ENCODE measurements around the gene CLIC3. TPM values are rescaled to one million over a fixed set of nuclear protein-coding genes. Genes with fewer than 3 reads are reported as not detected.

Gene CLIC3
- polyA plus RNA-seq, 2 of the 4 experiments (the other 2 are of a cell fraction) = 0.61 to 6.4 TPM

GRCh38 chr9:136960212-136960937, 36.0 kb downstream of the CLIC3 start:
- peaks cover 12% of the 10 kb centered on the region; the same call in 2 of the 3 replicates for H3K4me1 ChIP-seq
- no peak for DNase-seq (ENCODE audit: low read depth in 1 of 2, low spot score in 1 of 2)
- FAIRE-seq = no peak
- TF ChIP-seq PHF8 (IDR thresholded peaks at IDR 0.05; ENCODE audit: borderline replicate concordance, low read depth) = no peak
- no peak for TF ChIP-seq POLR2A (IDR thresholded peaks at IDR 0.05; ENCODE audit: low read length)
- no peak for TF ChIP-seq NR3C1 (IDR thresholded peaks at IDR 0.05)
- TF ChIP-seq JUNB (IDR thresholded peaks at IDR 0.05) = no peak
- TF ChIP-seq JUN (IDR thresholded peaks at IDR 0.05) = no peak
- TF ChIP-seq, protein P1, sequence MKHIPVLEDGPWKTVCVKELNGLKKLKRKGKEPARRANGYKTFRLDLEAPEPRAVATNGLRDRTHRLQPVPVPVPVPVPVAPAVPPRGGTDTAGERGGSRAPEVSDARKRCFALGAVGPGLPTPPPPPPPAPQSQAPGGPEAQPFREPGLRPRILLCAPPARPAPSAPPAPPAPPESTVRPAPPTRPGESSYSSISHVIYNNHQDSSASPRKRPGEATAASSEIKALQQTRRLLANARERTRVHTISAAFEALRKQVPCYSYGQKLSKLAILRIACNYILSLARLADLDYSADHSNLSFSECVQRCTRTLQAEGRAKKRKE (CRISPR knock-in tag; IDR thresholded peaks at IDR 0.05; ENCODE audit: low read depth) = no peak
- TF ChIP-seq EHF (CRISPR knock-in tag; IDR thresholded peaks at IDR 0.05) = no peak
- no peak for TF ChIP-seq HDAC2 (IDR thresholded peaks at IDR 0.05)
- no peak for TF ChIP-seq FOSB (CRISPR knock-in tag; IDR thresholded peaks at IDR 0.05)
- no peak for TF ChIP-seq RNF2 (IDR thresholded peaks at IDR 0.05; ENCODE audit: borderline replicate concordance, low read depth)
- TF ChIP-seq HEYL (CRISPR knock-in tag; IDR thresholded peaks at IDR 0.05) = no peak
- TF ChIP-seq EHMT2 (IDR thresholded peaks at IDR 0.05; ENCODE audit: low read depth) = no peak
- no peak for TF ChIP-seq MYC (IDR thresholded peaks at IDR 0.05; ENCODE audit: borderline replicate concordance, low read length)
- TF ChIP-seq ESRRA (IDR thresholded peaks at IDR 0.05; ENCODE audit: borderline replicate concordance, low read length) = no peak
- POLR2A ChIA-PET = no interaction called here
- no peak for ATAC-seq
- no peak overlapping the region for H3K4me3 ChIP-seq
- no peak overlapping the region for H3K4me2 ChIP-seq
- no peak overlapping the region for H3K27ac ChIP-seq
- CTCF ChIA-PET = interaction anchor here (1.0 to 2.0 kb wide), 7 partner anchors 11 to 168 kb away, joined by 3 to 10 read pairs (median 4); partner anchors contain the start of gene FBXW5
- 88% methylated on average over 8 of the region's 19 CpGs for WGBS (ENCODE audit: missing lambda C conversion rate)
- H3K9me3 ChIP-seq = no peaks in the 10 kb centered on the region

- CTCF ChIA-PET = interaction anchor here (0.6 to 2.0 kb wide), 9 partner anchors 11 to 110 kb away, joined by 3 to 10 read pairs (median 4); partner anchors contain the start of gene FBXW5
- no peak for TF ChIP-seq FOSL2 (IDR thresholded peaks at IDR 0.05)
- no peak for TF ChIP-seq FOSL2 (CRISPR knock-in tag; IDR thresholded peaks at IDR 0.05)
- no peak for TF ChIP-seq ZNF302 (CRISPR knock-in tag; IDR thresholded peaks at IDR 0.05)
- TF ChIP-seq NPAS2 (CRISPR knock-in tag; IDR thresholded peaks at IDR 0.05; ENCODE audit: borderline replicate concordance) = no peak
- TF ChIP-seq, protein P2, sequence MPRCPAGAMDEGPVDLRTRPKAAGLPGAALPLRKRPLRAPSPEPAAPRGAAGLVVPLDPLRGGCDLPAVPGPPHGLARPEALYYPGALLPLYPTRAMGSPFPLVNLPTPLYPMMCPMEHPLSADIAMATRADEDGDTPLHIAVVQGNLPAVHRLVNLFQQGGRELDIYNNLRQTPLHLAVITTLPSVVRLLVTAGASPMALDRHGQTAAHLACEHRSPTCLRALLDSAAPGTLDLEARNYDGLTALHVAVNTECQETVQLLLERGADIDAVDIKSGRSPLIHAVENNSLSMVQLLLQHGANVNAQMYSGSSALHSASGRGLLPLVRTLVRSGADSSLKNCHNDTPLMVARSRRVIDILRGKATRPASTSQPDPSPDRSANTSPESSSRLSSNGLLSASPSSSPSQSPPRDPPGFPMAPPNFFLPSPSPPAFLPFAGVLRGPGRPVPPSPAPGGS (IDR thresholded peaks at IDR 0.05) = no peak
- no peak for TF ChIP-seq KDM1A (IDR thresholded peaks at IDR 0.05; ENCODE audit: low read depth)
- TF ChIP-seq EHMT2 (IDR thresholded peaks at IDR 0.05; ENCODE audit: low read depth) = no peak
- TF ChIP-seq POLR2A (IDR thresholded peaks at IDR 0.05; ENCODE audit: low read length) = no peak
- no peak for TF ChIP-seq CTCF (IDR thresholded peaks at IDR 0.05)
Observed at GRCh38 chr9:136958898-136959850, 37.2 kb downstream of the CLIC3 start.

More at GRCh38 chr9:136958898-136959850, 37.2 kb downstream of the CLIC3 start:
- H3K27ac ChIP-seq = 0 out of 6 replicates have a peak overlapping the region, but pooled peaks of 1 of the 2 experiments have one; percentile 28
- H3K4me3 ChIP-seq = no peak overlapping the region
- ATAC-seq = no peak; a peak in 1 of 6 replicates
- H3K9me3 ChIP-seq = no peaks in the 10 kb centered on the region
- H3K4me2 ChIP-seq = no peak overlapping the region
- no peak for DNase-seq (ENCODE audit: low read depth in 1 of 2, low spot score in 1 of 2)
- POLR2A ChIA-PET = interaction anchor here (1.3 kb wide), 1 partner anchor 9 kb away, joined by 3 read pairs; no protein-coding TSS in a partner anchor
- 91% methylated on average over 4 of the region's 28 CpGs for WGBS (ENCODE audit: missing lambda C conversion rate)
- H3K4me1 ChIP-seq = peaks cover 6% of the 10 kb centered on the region; the same call in 2 of the 3 replicates
- no peak for FAIRE-seq
